RWPE2 (cell line): Measurements from ENCODE around the gene B3GAT1.

ENCODE experiments used
- ATAC-seq: fragments of 200-7000 bp; cut with Tn5 transposase; 3 replicates; pipeline ENCODE4 v1.9.1; 2021; ENCODE audit warnings: low read depth
- DNase-seq: peaks from one replicate; pipeline ENCODE4 v3.0.0-alpha.2; 2020; ENCODE audit warnings: low spot score
- H3K27ac ChIP-seq: fragments of 450-650 bp; 2 replicates; pipeline ENCODE4 v1.5.1; 2017; ENCODE audit warnings: mild to moderate bottlenecking; ENCODE audit not compliant: poor library complexity, severe bottlenecking
- H3K27me3 ChIP-seq: fragments of 250-450 bp; sonication (Bioruptor Pico); 2 replicates; pipeline ENCODE4 v1.5.1; 2021; ENCODE audit warnings: mild to moderate bottlenecking, moderate library complexity; ENCODE audit not compliant: insufficient read depth, poor library complexity, severe bottlenecking
- H3K36me3 ChIP-seq: fragments of 250-450 bp; sonication (Bioruptor Pico); 2 replicates; pipeline ENCODE4 v1.5.1; 2020; ENCODE audit warnings: low read depth, mild to moderate bottlenecking, moderate library complexity
- H3K4me1 ChIP-seq: fragments of 250-450 bp; sonication (Bioruptor Pico); 2 replicates; pipeline ENCODE4 v1.5.1; 2021; ENCODE audit warnings: mild to moderate bottlenecking, moderate library complexity; ENCODE audit not compliant: insufficient read depth, poor library complexity, severe bottlenecking
- H3K4me3 ChIP-seq: fragments of 250-450 bp; sonication (Bioruptor Pico); 2 replicates; pipeline ENCODE4 v1.5.1; 2021; ENCODE audit warnings: mild to moderate bottlenecking, moderate library complexity; ENCODE audit not compliant: severe bottlenecking
- H3K9me3 ChIP-seq: fragments of 250-450 bp; sonication (Bioruptor Pico); 2 replicates; pipeline ENCODE4 v1.5.1; 2021; ENCODE audit warnings: mild to moderate bottlenecking, moderate library complexity; ENCODE audit not compliant: severe bottlenecking
- CTCF ChIP-seq: fragments of 450-650 bp; IDR thresholded peaks from one replicate; pipeline ENCODE4 v1.5.1; 2017; ENCODE audit warnings: mild to moderate bottlenecking, moderate library complexity; ENCODE audit not compliant: poor library complexity, severe bottlenecking

Gene B3GAT1

GRCh38 chr11:134339756-134340155 lies 72.3 kb downstream of the B3GAT1 start:
- H3K4me3 ChIP-seq, result no peak overlapping the region
- no peak for TF ChIP-seq CTCF
- ATAC-seq (peak; percentile 74), DNase-seq (no peak)
- no peaks in the 10 kb centered on the region for H3K9me3 ChIP-seq
- no peaks in the 10 kb centered on the region for H3K27me3 ChIP-seq
- no peak overlapping the region for H3K27ac ChIP-seq
- no peaks in the 10 kb centered on the region for H3K36me3 ChIP-seq
- H3K4me1 ChIP-seq, result no peaks in the 10 kb centered on the region

GRCh38 chr11:134338654-134339053 lies 73.4 kb downstream of the B3GAT1 start:
- no peaks in the 10 kb centered on the region for H3K27me3 ChIP-seq
- no peaks in the 10 kb centered on the region for H3K9me3 ChIP-seq
- ATAC-seq (no peak), DNase-seq (no peak)
- H3K4me3 ChIP-seq, result no peak overlapping the region
- H3K27ac ChIP-seq, result no peak overlapping the region
- no peaks in the 10 kb centered on the region for H3K36me3 ChIP-seq
- H3K4me1 ChIP-seq, result no peaks in the 10 kb centered on the region
- no peak for TF ChIP-seq CTCF

- ATAC-seq, result no peak
- H3K27ac ChIP-seq, result no peak overlapping the region
- H3K4me1 ChIP-seq, result no peaks in the 10 kb centered on the region
- TF ChIP-seq CTCF, result no peak
- no peak for DNase-seq
- H3K36me3 ChIP-seq, result no peaks in the 10 kb centered on the region
- H3K4me3 ChIP-seq, result no peak overlapping the region
- no peaks in the 10 kb centered on the region for H3K9me3 ChIP-seq
- H3K27me3 ChIP-seq, result peaks cover 2% of the 10 kb centered on the region
Observed at GRCh38 chr11:134338068-134338467, 74.0 kb downstream of the B3GAT1 start.

- H3K4me1 ChIP-seq, result no peaks in the 10 kb centered on the region
- H3K4me3 ChIP-seq, result no peak overlapping the region
- H3K27ac ChIP-seq, result no peak overlapping the region
- H3K9me3 ChIP-seq, result no peaks in the 10 kb centered on the region
- no peaks in the 10 kb centered on the region for H3K36me3 ChIP-seq
- DNase-seq (no peak), ATAC-seq (no peak)
- no peak for TF ChIP-seq CTCF
- H3K27me3 ChIP-seq, result peaks cover 12% of the 10 kb centered on the region
Observed at GRCh38 chr11:134337051-134337450, 75.0 kb downstream of the B3GAT1 start.

GRCh38 chr11:134334796-134335571 lies 77.1 kb downstream of the B3GAT1 start:
- no peaks in the 10 kb centered on the region for H3K36me3 ChIP-seq
- H3K27ac ChIP-seq, result no peak overlapping the region
- ATAC-seq (no peak), DNase-seq (no peak)
- H3K9me3 ChIP-seq, result no peaks in the 10 kb centered on the region
- H3K27me3 ChIP-seq, result peaks cover 29% of the 10 kb centered on the region
- TF ChIP-seq CTCF, result no peak
- H3K4me3 ChIP-seq, result no peak overlapping the region
- H3K4me1 ChIP-seq, result no peaks in the 10 kb centered on the region
